HepG2 (cell line): ENCODE results near the gene POLR1D. TPM values are rescaled to one million over a fixed set of nuclear protein-coding genes. Genes with fewer than 3 reads are reported as not detected.

Experiments
- ATAC-seq: fragments of 200-7000 bp; cut with Tn5 transposase; 3 replicates; pipeline ENCODE4 v1.9.1; 2020; ENCODE audit warnings: mild to moderate bottlenecking, moderate library complexity
- BruUV-seq: library from RNA; stranded (reverse); fragments of 400-500 nt; replicated peaks from 2 replicates; lab custom pipeline; 2021; lab: Mats Ljungman, UMichigan
- CTCF ChIA-PET: fragments of 300-600 bp; formaldehyde crosslinking; extraction: SDS; loops from one replicate; lab custom pipeline; 2021; ENCODE audit warnings: low total read pairs, inconsistent platforms, low intra/inter-chr PET ratio; lab: Yijun Ruan, JAX
- POLR2A ChIA-PET: fragments of 350-600 bp; sonication (Branson Sonifier 250); formaldehyde crosslinking; loops from one replicate; lab custom pipeline; 2020; ENCODE audit warnings: antibody characterized with exemption, inconsistent platforms; lab: Yijun Ruan, JAX
- DNase-seq: peaks from one replicate; pipeline ENCODE4 v3.0.0-alpha.2; 2015; ENCODE audit warnings: low spot score
- FAIRE-seq: peaks from 3 replicates; lab custom pipeline; 2011; peaks lifted over from hg19 to GRCh38; lab: Jason Lieb, UNC
- H2AFZ ChIP-seq: one replicate; pipeline ENCODE4 v1.6.1; 2011; ENCODE audit warnings: low read length, inconsistent platforms
- H3K27ac ChIP-seq: fragments of 300-600 bp; 3 replicates; pipeline ENCODE4 v1.8.0; 2011; ENCODE audit warnings: mixed run types, mild to moderate bottlenecking, mixed read lengths, low read length, inconsistent platforms; ENCODE audit not compliant: insufficient read depth; ENCODE audit errors: extremely low read length
- H3K27me3 ChIP-seq, 2 experiments: fragments of 200-600 bp in 1 of 2; 2 replicates in 1 of 2; 3 replicates in 1 of 2; pipeline versions ENCODE4 v1.6.0 to v1.8.0; 2011; ENCODE audit warnings: low read length in 2 of 2, mild to moderate bottlenecking in 2 of 2, moderate library complexity in 2 of 2, inconsistent platforms in 1 of 2; ENCODE audit not compliant: insufficient read depth in 2 of 2, control insufficient read depth in 1 of 2
- H3K36me3 ChIP-seq, 2 experiments: fragments of 200-600 bp in 1 of 2; replicated peaks in 1 of 2; 2 replicates in 1 of 2; 3 replicates in 1 of 2; pipeline versions ENCODE4 v1.5.1 to v1.8.0; 2011; ENCODE audit warnings: low read length in 2 of 2, inconsistent platforms in 1 of 2; ENCODE audit not compliant: insufficient read depth in 2 of 2, control insufficient read depth in 1 of 2
- H3K4me1 ChIP-seq: 2 replicates; pipeline ENCODE4 v1.5.1; 2012; ENCODE audit warnings: low read length, inconsistent platforms; ENCODE audit not compliant: insufficient read depth
- H3K4me2 ChIP-seq: 2 replicates; pipeline ENCODE4 v1.6.0; 2011; ENCODE audit warnings: low read depth, low read length, inconsistent platforms
- H3K4me3 ChIP-seq, 3 experiments: fragments of 200-600 bp in 1 of 3; sonication (generic), shearing (Covaris generic) in 1 of 3; replicated peaks in 1 of 3; 2 replicates each; pipeline ENCODE4 v1.5.1; 2011 to 2016; ENCODE audit warnings: low read length in 3 of 3, inconsistent platforms in 2 of 3, low read depth in 2 of 3, mild to moderate bottlenecking in 2 of 3, control low read depth in 1 of 3, mixed read lengths in 1 of 3; ENCODE audit not compliant: insufficient read depth in 1 of 3
- H3K79me2 ChIP-seq: one replicate; pipeline ENCODE4 v1.6.1; 2011; ENCODE audit warnings: low read length, inconsistent platforms; ENCODE audit not compliant: insufficient read depth
- H3K9ac ChIP-seq: 2 replicates; pipeline ENCODE4 v1.6.0; 2011; ENCODE audit warnings: mild to moderate bottlenecking, low read depth, low read length, inconsistent platforms; ENCODE audit not compliant: insufficient read depth
- H3K9me3 ChIP-seq: 2 replicates; pipeline ENCODE4 v1.5.1; 2012; ENCODE audit warnings: mild to moderate bottlenecking, low read length
- H4K20me1 ChIP-seq: 2 replicates; pipeline ENCODE4 v1.6.0; 2011; ENCODE audit warnings: inconsistent platforms, mild to moderate bottlenecking, low read length, moderate library complexity; ENCODE audit not compliant: insufficient read depth
- DBP ChIP-seq: sonication (generic); formaldehyde crosslinking; IDR thresholded peaks from 2 replicates; pipeline ENCODE4 v1.4.0; 2020; ENCODE audit warnings: missing genetic modification reagents; ENCODE audit errors: not compliant biosample characterization
- FOXK1 ChIP-seq: sonication (generic); formaldehyde crosslinking; IDR thresholded peaks from 2 replicates; pipeline ENCODE4 v1.4.0; 2020; ENCODE audit warnings: low read depth, missing genetic modification reagents, borderline replicate concordance
- IRF9 ChIP-seq: sonication (generic); formaldehyde crosslinking; IDR thresholded peaks from 2 replicates; pipeline ENCODE4 v1.8.0; 2022; ENCODE audit warnings: missing genetic modification reagents, mild to moderate bottlenecking, borderline replicate concordance
- MTERF4 ChIP-seq: sonication (generic); formaldehyde crosslinking; IDR thresholded peaks from 2 replicates; pipeline ENCODE4 v1.8.0; 2023; ENCODE audit warnings: mild to moderate bottlenecking, missing genetic modification reagents
- SNAPC4 ChIP-seq: sonication (generic); formaldehyde crosslinking; IDR thresholded peaks from 2 replicates; pipeline ENCODE4 v1.4.0; 2020; ENCODE audit warnings: mild to moderate bottlenecking, missing genetic modification reagents
- ZBTB10 ChIP-seq: sonication (generic); formaldehyde crosslinking; IDR thresholded peaks from 2 replicates; pipeline ENCODE4 v1.4.0; 2020; ENCODE audit warnings: missing genetic modification reagents, borderline replicate concordance
- ZNF557 ChIP-seq: sonication (generic); formaldehyde crosslinking; IDR thresholded peaks from 2 replicates; pipeline ENCODE4 v1.4.0; 2020; ENCODE audit warnings: missing genetic modification reagents
- ZNF572 ChIP-seq: sonication (generic); formaldehyde crosslinking; IDR thresholded peaks from 2 replicates; pipeline ENCODE4 v1.5.1; 2020; ENCODE audit warnings: mild to moderate bottlenecking, missing genetic modification reagents
- WGBS: methylation state at CpG from one replicate; pipeline ENCODE4 v1.1.6; 2017; ENCODE audit warnings: low lambda C conversion rate; 5-methylcytosine and 5-hydroxymethylcytosine counted together
- in situ Hi-C: cut with HindIII; loops from 2 replicates; pipeline ENCODE4 v1.10.0; 2017; ENCODE audit warnings: low pct_unique_long_range_greater_than_20kb; ENCODE audit not compliant: extremely low pct_ligation_motif_present
- intact Hi-C: fragments of 100-400 bp; cut with micrococcal nuclease; formaldehyde crosslinking; loops from one replicate; pipeline ENCODE4 v1.10.0; 2022; ENCODE audit not compliant: unreplicated experiment
- polyA plus RNA-seq, 8 experiments: library from polyadenylated mRNA; depleted of rRNA in 3 of 8; stranded (reverse) in 7 of 8; unstranded in 1 of 8; fragments of >200 nt; fragmentation: Illumina TruSeq in 4 of 8; extraction: Trizol in 4 of 8; gene quantifications; 2 replicates each; pipeline versions ENCODE4 v1.2.1 to v1.2.3, GENCODE V29; 2011 to 2016; ENCODE audit warnings: low read depth in 4 of 8, missing spikeins in 1 of 8, mixed read lengths in 1 of 8; ENCODE audit not compliant: insufficient read depth in 1 of 8
- total RNA-seq, 5 experiments: library from RNA; depleted of rRNA; stranded (reverse); fragments of >200 nt; fragmentation: Illumina TruSeq; extraction: Trizol; gene quantifications; 2 replicates each; pipeline ENCODE4 v1.2.3, GENCODE V29; 2016; ENCODE audit warnings: low read depth in 1 of 5

POLR1D gene
- total and polyA plus RNA-seq, 2 of the 13 experiments (the other 11 are each of a cell fraction or from before 2014, with no cell fraction given): 183 to 490 TPM

GRCh38 chr13:27622102-27622820, 569 bp downstream of the POLR1D start:
- TSS peak; percentile 67 for BruUV-seq
- ChIA-PET CTCF (no interaction called here), POLR2A (interaction anchor here (3.2 kb wide), 1 partner anchor 20 kb away, joined by 18 read pairs; no protein-coding TSS in a partner anchor)
- DNase-seq (peak; percentile 8), FAIRE-seq (no peak), ATAC-seq (no peak)
- Histone ChIP-seq H3K79me2 (peaks cover 71% of the 10 kb centered on the region), H3K9ac (peak overlapping the region; percentile 92), H3K4me3 (peak overlapping the region; percentile 79 to 95 (median 87)), H3K4me1 (peaks cover 67% of the 10 kb centered on the region), H3K4me2 (peak overlapping the region; percentile 67), H3K36me3 (peaks cover 0 to 4% of the 10 kb centered on the region in 2 experiments; a peak in 1 of 5 replicates), H4K20me1 (peaks cover 24% of the 10 kb centered on the region), H3K27ac (peak overlapping the region; percentile 91), H2AFZ (no peak overlapping the region), H3K27me3 (no peaks in the 10 kb centered on the region; a peak in 1 of 5 replicates), H3K9me3 (no peaks in the 10 kb centered on the region)
- whole genome bisulfite sequencing: 8% methylated on average over 13 of the region's 13 CpGs
- intact Hi-C loops: loop anchor here (5.0 kb wide), 1 partner anchor 90 kb away; no protein-coding TSS in a partner anchor
- in situ Hi-C loops: no loop called here
- TF ChIP-seq SNAPC4 (CRISPR knock-in tag): no peak
- TF ChIP-seq ZNF572 (CRISPR knock-in tag): no peak
- no peak for TF ChIP-seq DBP (CRISPR knock-in tag)
- no peak for TF ChIP-seq ZNF557 (CRISPR knock-in tag)
- peak; percentile 5; the same call in 1 of the 2 replicates for TF ChIP-seq FOXK1
- TF ChIP-seq MTERF4 (CRISPR knock-in tag): no peak
- 0 out of 2 replicates have a peak, but pooled peaks have one; percentile 12 for TF ChIP-seq ZBTB10
- TF ChIP-seq IRF9 (CRISPR knock-in tag): 0 out of 2 replicates have a peak, but pooled peaks have one; percentile 12
